Cardiac fibroblast (primary cell): ENCODE measurements around the gene DEDD2.

Experiments
- DNase-seq, 2 donors: peaks; one replicate each; pipeline versions ENCODE4 v3.0.0 to v3.0.0-alpha.2; 2010; ENCODE audit warnings: low read depth in 2 of 2
- H3K4me3 ChIP-seq, 2 donors: replicated peaks in 1 of 2; 1 replicate in 1 of 2; 2 replicates in 1 of 2; pipeline ENCODE4 v1.5.1; 2011; ENCODE audit warnings: low read depth in 2 of 2, low read length in 2 of 2, mild to moderate bottlenecking in 2 of 2, moderate library complexity in 1 of 2
- CTCF ChIP-seq: IDR thresholded peaks from one replicate; pipeline ENCODE4 v1.5.1; 2011; ENCODE audit warnings: low read depth, mild to moderate bottlenecking, low read length, inconsistent platforms

The DEDD2 gene

GRCh38 chr19:42250183-42250665 is 32.7 kb upstream of the DEDD2 start:
- DNase-seq: no peak
- H3K4me3 ChIP-seq: peak overlapping the region in 1 of 2 donors; percentile 41
- TF ChIP-seq CTCF: no peak

GRCh38 chr19:42249769-42250168 is 32.3 kb upstream of the DEDD2 start:
- H3K4me3 ChIP-seq: no peak overlapping the region
- no peak for TF ChIP-seq CTCF
- no peak for DNase-seq

- no peak for DNase-seq
- H3K4me3 ChIP-seq: no peak overlapping the region
- no peak for TF ChIP-seq CTCF
Observed at GRCh38 chr19:42249149-42249750, 31.8 kb upstream of the DEDD2 start.

GRCh38 chr19:42248270-42249148 is 31.0 kb upstream of the DEDD2 start:
- H3K4me3 ChIP-seq: no peak overlapping the region
- no peak for DNase-seq
- no peak for TF ChIP-seq CTCF

GRCh38 chr19:42247640-42248199 is 30.2 kb upstream of the DEDD2 start:
- no peak for DNase-seq
- TF ChIP-seq CTCF: no peak
- no peak overlapping the region for H3K4me3 ChIP-seq

GRCh38 chr19:42246922-42247639 is 29.6 kb upstream of the DEDD2 start:
- peak in 1 of 2 donors; percentile 25 for DNase-seq
- H3K4me3 ChIP-seq: no peak overlapping the region
- no peak for TF ChIP-seq CTCF
